ENCODE measurements around the gene MAGI3. TPM values are rescaled to one million over a fixed set of nuclear protein-coding genes. Genes with fewer than 3 reads are reported as not detected.
"Not testable (repeated sequence)": the region's sequence is repeated elsewhere in the genome, so short reads cannot be mapped to it uniquely, and the experiment has no call there.

MAGI3 gene
- total RNA-seq, 2 donors from 2014 or later, result 7.6 to 7.9 TPM

- no peak for ATAC-seq (replicated peaks)
Observed at GRCh38 chr1:113581323-113581722, 191.0 kb downstream of the MAGI3 start.

GRCh38 chr1:113582084-113582483 lies 191.8 kb downstream of the MAGI3 start:
- Mint-ChIP-seq H3K36me3 (ENCODE audit: low read depth) (peaks cover 16% of the 10 kb centered on the region), H3K4me1 (no peaks in the 10 kb centered on the region), H3K27me3 (no peaks in the 10 kb centered on the region), H3K27ac (no peak overlapping the region), H3K4me3 (no peak overlapping the region), H3K9me3 (no peaks in the 10 kb centered on the region)
- ATAC-seq (replicated peaks), result no peak

More at GRCh38 chr1:113581323-113581722, 191.0 kb downstream of the MAGI3 start:
- no peak overlapping the region for H3K4me3 Mint-ChIP-seq
- H3K4me1 Mint-ChIP-seq, result no peaks in the 10 kb centered on the region
- no peaks in the 10 kb centered on the region for H3K9me3 Mint-ChIP-seq
- H3K27me3 Mint-ChIP-seq, result no peaks in the 10 kb centered on the region
- H3K36me3 Mint-ChIP-seq (ENCODE audit: low read depth), result peaks cover 15% of the 10 kb centered on the region
- no peak overlapping the region for H3K27ac Mint-ChIP-seq

- no peak for ATAC-seq (replicated peaks)
- Mint-ChIP-seq H3K27me3 (no peaks in the 10 kb centered on the region), H3K27ac (no peak overlapping the region), H3K4me3 (no peak overlapping the region), H3K9me3 (no peaks in the 10 kb centered on the region), H3K4me1 (no peaks in the 10 kb centered on the region), H3K36me3 (ENCODE audit: low read depth) (peaks cover 18% of the 10 kb centered on the region)
Observed at GRCh38 chr1:113587475-113587874, 197.2 kb downstream of the MAGI3 start.

- Mint-ChIP-seq H3K36me3 (ENCODE audit: low read depth) (peaks cover 45% of the 10 kb centered on the region), H3K4me1 (no peaks in the 10 kb centered on the region), H3K9me3 (peaks cover 7% of the 10 kb centered on the region), H3K4me3 (no peak overlapping the region), H3K27ac (no peak overlapping the region), H3K27me3 (no peaks in the 10 kb centered on the region)
- ATAC-seq (replicated peaks), result no peak
Observed at GRCh38 chr1:113592230-113592629, 201.9 kb downstream of the MAGI3 start.

- peaks cover 49% of the 10 kb centered on the region for H3K36me3 Mint-ChIP-seq (ENCODE audit: low read depth)
Observed at GRCh38 chr1:113593550-113594297, 203.4 kb downstream of the MAGI3 start.

GRCh38 chr1:113604466-113604865 lies 214.2 kb downstream of the MAGI3 start:
- not testable (repeated sequence) for H3K36me3 Mint-ChIP-seq (ENCODE audit: low read depth); ATAC-seq (replicated peaks); H3K27ac Mint-ChIP-seq; H3K27me3 Mint-ChIP-seq; H3K4me3 Mint-ChIP-seq; H3K4me1 Mint-ChIP-seq
- H3K9me3 Mint-ChIP-seq, result peaks cover 12% of the 10 kb centered on the region

More at GRCh38 chr1:113593550-113594297, 203.4 kb downstream of the MAGI3 start:
- Mint-ChIP-seq H3K4me1 (no peaks in the 10 kb centered on the region), H3K27ac (no peak overlapping the region), H3K9me3 (peaks cover 15% of the 10 kb centered on the region), H3K27me3 (no peaks in the 10 kb centered on the region), H3K4me3 (no peak overlapping the region)
- ATAC-seq (replicated peaks), result no peak

- no peaks in the 10 kb centered on the region for H3K27me3 Mint-ChIP-seq
- no peak for ATAC-seq (replicated peaks)
- H3K4me3 Mint-ChIP-seq, result no peak overlapping the region
- no peak overlapping the region for H3K27ac Mint-ChIP-seq
- H3K4me1 Mint-ChIP-seq, result peaks cover 8% of the 10 kb centered on the region
- H3K9me3 Mint-ChIP-seq, result peaks cover 12% of the 10 kb centered on the region
- H3K36me3 Mint-ChIP-seq (ENCODE audit: low read depth), result no peaks in the 10 kb centered on the region
Observed at GRCh38 chr1:113605146-113605545, 214.8 kb downstream of the MAGI3 start.

- H3K4me1 Mint-ChIP-seq, result no peaks in the 10 kb centered on the region
- peaks cover 10% of the 10 kb centered on the region for H3K9me3 Mint-ChIP-seq
- no peak overlapping the region for H3K27ac Mint-ChIP-seq
- no peak overlapping the region for H3K4me3 Mint-ChIP-seq
- no peaks in the 10 kb centered on the region for H3K27me3 Mint-ChIP-seq
- no peaks in the 10 kb centered on the region for H3K36me3 Mint-ChIP-seq (ENCODE audit: low read depth)
- no peak for ATAC-seq (replicated peaks)
Observed at GRCh38 chr1:113608399-113608798, 218.1 kb downstream of the MAGI3 start.

GRCh38 chr1:113610372-113610771 lies 220.1 kb downstream of the MAGI3 start:
- no peak overlapping the region for H3K27ac Mint-ChIP-seq
- ATAC-seq (replicated peaks), result no peak
- H3K27me3 Mint-ChIP-seq, result no peaks in the 10 kb centered on the region
- H3K4me1 Mint-ChIP-seq, result no peaks in the 10 kb centered on the region
- peaks cover 4% of the 10 kb centered on the region for H3K9me3 Mint-ChIP-seq
- H3K36me3 Mint-ChIP-seq (ENCODE audit: low read depth), result no peaks in the 10 kb centered on the region
- H3K4me3 Mint-ChIP-seq, result no peak overlapping the region

- H3K36me3 Mint-ChIP-seq (ENCODE audit: low read depth), result peaks cover 3% of the 10 kb centered on the region
- no peak overlapping the region for H3K4me3 Mint-ChIP-seq
- peak; percentile 32 for ATAC-seq (replicated peaks)
- no peaks in the 10 kb centered on the region for H3K4me1 Mint-ChIP-seq
- no peaks in the 10 kb centered on the region for H3K27me3 Mint-ChIP-seq
- no peak overlapping the region for H3K27ac Mint-ChIP-seq
- H3K9me3 Mint-ChIP-seq, result peaks cover 4% of the 10 kb centered on the region
Observed at GRCh38 chr1:113615425-113615824, 225.1 kb downstream of the MAGI3 start.

GRCh38 chr1:113616156-113616555 lies 225.8 kb downstream of the MAGI3 start:
- Mint-ChIP-seq H3K36me3 (ENCODE audit: low read depth) (peaks cover 5% of the 10 kb centered on the region), H3K4me1 (no peaks in the 10 kb centered on the region), H3K27me3 (no peaks in the 10 kb centered on the region), H3K27ac (no peak overlapping the region), H3K4me3 (no peak overlapping the region), H3K9me3 (peaks cover 4% of the 10 kb centered on the region)
- ATAC-seq (replicated peaks), result no peak

- Mint-ChIP-seq H3K4me1 (no peaks in the 10 kb centered on the region), H3K27ac (no peak overlapping the region), H3K27me3 (no peaks in the 10 kb centered on the region), H3K4me3 (no peak overlapping the region), H3K9me3 (no peaks in the 10 kb centered on the region), H3K36me3 (ENCODE audit: low read depth) (peaks cover 9% of the 10 kb centered on the region)
- ATAC-seq (replicated peaks), result no peak
Observed at GRCh38 chr1:113617438-113618141, 227.3 kb downstream of the MAGI3 start.

- no peaks in the 10 kb centered on the region for H3K27me3 Mint-ChIP-seq
- H3K9me3 Mint-ChIP-seq, result peaks cover 19% of the 10 kb centered on the region
- ATAC-seq (replicated peaks), result no peak
- H3K4me1 Mint-ChIP-seq, result no peaks in the 10 kb centered on the region
- no peak overlapping the region for H3K4me3 Mint-ChIP-seq
- H3K27ac Mint-ChIP-seq, result no peak overlapping the region
- peaks cover 14% of the 10 kb centered on the region for H3K36me3 Mint-ChIP-seq (ENCODE audit: low read depth)
Observed at GRCh38 chr1:113628997-113629396, 238.7 kb downstream of the MAGI3 start.

GRCh38 chr1:113630340-113631327 lies 240.3 kb downstream of the MAGI3 start:
- ATAC-seq (replicated peaks), result no peak
- H3K4me1 Mint-ChIP-seq, result no peaks in the 10 kb centered on the region
- H3K4me3 Mint-ChIP-seq, result no peak overlapping the region
- peaks cover 7% of the 10 kb centered on the region for H3K36me3 Mint-ChIP-seq (ENCODE audit: low read depth)
- H3K9me3 Mint-ChIP-seq, result peaks cover 19% of the 10 kb centered on the region
- no peak overlapping the region for H3K27ac Mint-ChIP-seq
- H3K27me3 Mint-ChIP-seq, result no peaks in the 10 kb centered on the region

Measured in activated T-helper 17 cell treated with anti-CD3 and anti-CD28 coated beads, Interleukin-2, amount 50 U/mL, for 72 hours (primary cell).